Measurements from ENCODE around the gene ILK.

Gene ILK

DNA sequence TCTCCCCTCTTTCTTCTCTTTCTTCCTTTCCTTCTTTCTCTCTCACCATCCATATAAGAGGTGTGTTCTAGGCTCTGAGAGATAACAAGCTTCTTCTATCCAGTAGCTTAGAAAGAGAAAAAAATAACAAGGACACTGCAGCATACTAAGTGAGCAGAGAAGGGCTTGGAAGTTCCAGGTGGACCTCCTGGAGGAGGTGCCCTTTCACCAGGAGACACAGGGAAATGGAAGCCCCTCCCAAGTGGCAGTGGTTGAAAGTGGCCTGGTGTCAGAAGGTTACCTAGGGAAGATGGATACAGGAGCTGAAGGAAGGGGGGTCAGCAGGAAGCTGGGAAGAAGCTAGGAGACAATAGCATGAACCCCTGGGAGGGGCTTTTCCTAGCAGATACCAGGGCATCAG is 46.5 kb downstream of the ILK start:
- Histone ChIP-seq H3K36me3 (replicated peaks; ENCODE audit: low read depth, low read length) (no peaks in the 10 kb centered on the region), H3K4me1 (ENCODE audit: low read length) (peaks cover 27% of the 10 kb centered on the region), H3K9ac (ENCODE audit: low read length) (no peak overlapping the region), H2AFZ (ENCODE audit: low read depth, low read length) (no peak overlapping the region), H3K9me3 (ENCODE audit: insufficient read depth, low read length) (no peaks in the 10 kb centered on the region), H3K4me3 (ENCODE audit: low read length) (no peak overlapping the region), H3K27ac (ENCODE audit: low read length) (no peak overlapping the region), H3K79me2 (ENCODE audit: low read length) (no peaks in the 10 kb centered on the region), H3K4me2 (ENCODE audit: low read length) (no peak overlapping the region), H4K20me1 (ENCODE audit: insufficient read depth, low read length) (no peaks in the 10 kb centered on the region), H3K27me3 (ENCODE audit: low read depth, low read length) (peaks cover 21% of the 10 kb centered on the region; the same call in 1 of the 2 replicates)
- TF ChIP-seq EZH2phosphoT487 (IDR thresholded peaks at IDR 0.05; ENCODE audit: low read depth), result no peak
- no peak for TF ChIP-seq CTCF (IDR thresholded peaks at IDR 0.05; ENCODE audit: low read depth, low read length)

GRCh38 chr11:6650980-6651379 is 47.4 kb downstream of the ILK start:
- no peak overlapping the region for H2AFZ ChIP-seq (ENCODE audit: low read depth, low read length)
- peaks cover 21% of the 10 kb centered on the region; the same call in 1 of the 2 replicates for H3K27me3 ChIP-seq (ENCODE audit: low read depth, low read length)
- no peaks in the 10 kb centered on the region for H3K36me3 ChIP-seq (replicated peaks; ENCODE audit: low read depth, low read length)
- H3K9ac ChIP-seq (ENCODE audit: low read length), result no peak overlapping the region
- no peak overlapping the region for H3K27ac ChIP-seq (ENCODE audit: low read length)
- H4K20me1 ChIP-seq (ENCODE audit: insufficient read depth, low read length), result no peaks in the 10 kb centered on the region
- H3K4me2 ChIP-seq (ENCODE audit: low read length), result no peak overlapping the region
- peaks cover 27% of the 10 kb centered on the region for H3K4me1 ChIP-seq (ENCODE audit: low read length)
- no peaks in the 10 kb centered on the region for H3K9me3 ChIP-seq (ENCODE audit: insufficient read depth, low read length)
- no peak overlapping the region for H3K4me3 ChIP-seq (ENCODE audit: low read length)
- H3K79me2 ChIP-seq (ENCODE audit: low read length), result no peaks in the 10 kb centered on the region
- TF ChIP-seq EZH2phosphoT487 (IDR thresholded peaks at IDR 0.05; ENCODE audit: low read depth) (no peak), CTCF (IDR thresholded peaks at IDR 0.05; ENCODE audit: low read depth, low read length) (no peak)

DNA sequence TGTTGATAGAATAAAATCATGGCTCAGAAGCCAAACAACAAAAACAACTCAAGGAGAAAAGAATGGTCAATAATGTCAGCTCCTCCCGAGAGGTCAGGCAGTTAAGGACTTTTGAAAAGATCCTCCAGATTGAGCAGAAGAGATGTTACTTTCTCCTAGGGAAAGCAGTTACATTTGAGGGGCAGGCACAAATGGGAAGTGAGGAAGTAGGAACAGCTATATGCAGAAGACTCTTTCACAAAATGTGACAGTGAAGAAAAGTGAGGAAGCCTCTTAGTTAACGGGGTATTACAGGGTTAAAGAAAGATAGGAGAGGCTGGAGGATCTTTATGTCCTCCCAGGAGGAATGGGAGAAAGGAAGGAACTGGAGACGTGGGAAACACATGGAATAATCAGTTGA is 48.6 kb downstream of the ILK start:
- Histone ChIP-seq H3K9ac (ENCODE audit: low read length) (no peak overlapping the region), H3K79me2 (ENCODE audit: low read length) (no peaks in the 10 kb centered on the region), H3K4me3 (ENCODE audit: low read length) (no peak overlapping the region), H3K27ac (ENCODE audit: low read length) (no peak overlapping the region), H3K4me1 (ENCODE audit: low read length) (peaks cover 15% of the 10 kb centered on the region), H3K9me3 (ENCODE audit: insufficient read depth, low read length) (no peaks in the 10 kb centered on the region), H4K20me1 (ENCODE audit: insufficient read depth, low read length) (no peaks in the 10 kb centered on the region), H3K4me2 (ENCODE audit: low read length) (no peak overlapping the region), H3K36me3 (replicated peaks; ENCODE audit: low read depth, low read length) (no peaks in the 10 kb centered on the region), H3K27me3 (ENCODE audit: low read depth, low read length) (peaks cover 26% of the 10 kb centered on the region; the same call in 1 of the 2 replicates), H2AFZ (ENCODE audit: low read depth, low read length) (no peak overlapping the region)
- TF ChIP-seq EZH2phosphoT487 (IDR thresholded peaks at IDR 0.05; ENCODE audit: low read depth), result no peak
- TF ChIP-seq CTCF (IDR thresholded peaks at IDR 0.05; ENCODE audit: low read depth, low read length), result no peak

GRCh38 chr11:6653097-6653496 is 49.5 kb downstream of the ILK start:
- TF ChIP-seq CTCF (IDR thresholded peaks at IDR 0.05; ENCODE audit: low read depth, low read length), result no peak
- TF ChIP-seq EZH2phosphoT487 (IDR thresholded peaks at IDR 0.05; ENCODE audit: low read depth), result no peak

More at GRCh38 chr11:6653097-6653496, 49.5 kb downstream of the ILK start:
- no peaks in the 10 kb centered on the region for H3K36me3 ChIP-seq (replicated peaks; ENCODE audit: low read depth, low read length)
- no peaks in the 10 kb centered on the region for H3K79me2 ChIP-seq (ENCODE audit: low read length)
- no peaks in the 10 kb centered on the region for H4K20me1 ChIP-seq (ENCODE audit: insufficient read depth, low read length)
- H3K27ac ChIP-seq (ENCODE audit: low read length), result no peak overlapping the region
- no peak overlapping the region for H3K4me3 ChIP-seq (ENCODE audit: low read length)
- H3K4me2 ChIP-seq (ENCODE audit: low read length), result no peak overlapping the region
- no peaks in the 10 kb centered on the region for H3K9me3 ChIP-seq (ENCODE audit: insufficient read depth, low read length)
- no peak overlapping the region for H2AFZ ChIP-seq (ENCODE audit: low read depth, low read length)
- peaks cover 6% of the 10 kb centered on the region for H3K4me1 ChIP-seq (ENCODE audit: low read length)
- peaks cover 26% of the 10 kb centered on the region; the same call in 1 of the 2 replicates for H3K27me3 ChIP-seq (ENCODE audit: low read depth, low read length)
- H3K9ac ChIP-seq (ENCODE audit: low read length), result no peak overlapping the region
